CD8-positive, alpha-beta memory T cell (primary cell): ENCODE data around the gene GIPC1. TPM values are rescaled to one million over a fixed set of nuclear protein-coding genes. Genes with fewer than 3 reads are reported as not detected.
"Not testable (repeated sequence)": the region's sequence is repeated elsewhere in the genome, so short reads cannot be mapped to it uniquely, and the experiment has no call there.

Experiments
- CTCF ChIA-PET: fragments of 350-600 bp; sonication (Branson Sonifier 250); formaldehyde crosslinking; loops from one replicate; lab custom pipeline; 2021; ENCODE audit warnings: antibody characterized with exemption; lab: Charles Lee
- POLR2A ChIA-PET: fragments of 350-600 bp; sonication (Branson Sonifier 250); formaldehyde crosslinking; loops from one replicate; lab custom pipeline; 2021; ENCODE audit warnings: antibody characterized with exemption; lab: Charles Lee
- DNase-seq, 5 donors: peaks; one replicate each; pipeline versions ENCODE4 v3.0.0 to v3.0.0-alpha.2; 2020 to 2022; ENCODE audit warnings: mixed read lengths in 1 of 5
- H3K27ac ChIP-seq: one replicate; pipeline ENCODE4 v1.7.0; 2013; ENCODE audit warnings: low read depth, mild to moderate bottlenecking, low read length, moderate library complexity
- H3K27me3 ChIP-seq: 2 replicates; pipeline ENCODE4 v1.7.0; 2013; ENCODE audit warnings: low read length, mild to moderate bottlenecking; ENCODE audit not compliant: insufficient read depth, poor library complexity, severe bottlenecking
- H3K36me3 ChIP-seq: 2 replicates; pipeline ENCODE4 v1.7.0; 2013; ENCODE audit warnings: mild to moderate bottlenecking, low read length, moderate library complexity; ENCODE audit not compliant: insufficient read depth
- H3K4me1 ChIP-seq: 2 replicates; pipeline ENCODE4 v1.7.0; 2013; ENCODE audit warnings: mild to moderate bottlenecking, low read length, moderate library complexity; ENCODE audit not compliant: insufficient read depth
- H3K4me3 ChIP-seq: 2 replicates; pipeline ENCODE4 v1.7.0; 2013; ENCODE audit warnings: mild to moderate bottlenecking, low read length
- H3K9me3 ChIP-seq: 2 replicates; pipeline ENCODE4 v1.7.0; 2013; ENCODE audit warnings: mild to moderate bottlenecking, low read length
- H3K27ac Mint-ChIP-seq, 8 donors: one replicate each; pipeline ENCODE4 v1.8.0; 2020 to 2021; ENCODE audit warnings: mixed read lengths in 8 of 8, mild to moderate bottlenecking in 6 of 8, inconsistent platforms in 3 of 8, moderate library complexity in 3 of 8
- H3K27me3 Mint-ChIP-seq, 2 donors: one replicate each; pipeline ENCODE4 v1.8.0; 2020 to 2021; ENCODE audit warnings: mixed read lengths in 2 of 2, mild to moderate bottlenecking in 1 of 2, moderate library complexity in 1 of 2
- H3K36me3 Mint-ChIP-seq, 3 donors: one replicate each; pipeline ENCODE4 v1.8.0; 2020 to 2021; ENCODE audit warnings: mixed read lengths in 3 of 3, inconsistent platforms in 1 of 3, mild to moderate bottlenecking in 1 of 3
- H3K4me1 Mint-ChIP-seq, 3 donors: one replicate each; pipeline ENCODE4 v1.8.0; 2020 to 2021; ENCODE audit warnings: mixed read lengths in 3 of 3, inconsistent platforms in 1 of 3, mild to moderate bottlenecking in 1 of 3
- H3K4me3 Mint-ChIP-seq, 7 donors: one replicate each; pipeline ENCODE4 v1.8.0; 2020 to 2021; ENCODE audit warnings: mixed read lengths in 7 of 7, mild to moderate bottlenecking in 6 of 7, moderate library complexity in 4 of 7, inconsistent platforms in 2 of 7
- H3K9me3 Mint-ChIP-seq, 5 donors: one replicate each; pipeline ENCODE4 v1.8.0; 2020 to 2022; ENCODE audit warnings: mixed read lengths in 5 of 5, mild to moderate bottlenecking in 3 of 5, moderate library complexity in 2 of 5, inconsistent platforms in 1 of 5
- polyA plus RNA-seq: library from polyadenylated mRNA; unstranded; fragments of 300-500 nt; fragmentation: Illumina TruSeq; gene quantifications from one replicate; pipeline ENCODE4 v1.2.3, GENCODE V29; 2021
- total RNA-seq, 2 experiments: library from RNA; stranded (reverse); gene quantifications; one replicate each; pipeline ENCODE4 v1.2.3, GENCODE V29; 2021

The GIPC1 gene, protein sequence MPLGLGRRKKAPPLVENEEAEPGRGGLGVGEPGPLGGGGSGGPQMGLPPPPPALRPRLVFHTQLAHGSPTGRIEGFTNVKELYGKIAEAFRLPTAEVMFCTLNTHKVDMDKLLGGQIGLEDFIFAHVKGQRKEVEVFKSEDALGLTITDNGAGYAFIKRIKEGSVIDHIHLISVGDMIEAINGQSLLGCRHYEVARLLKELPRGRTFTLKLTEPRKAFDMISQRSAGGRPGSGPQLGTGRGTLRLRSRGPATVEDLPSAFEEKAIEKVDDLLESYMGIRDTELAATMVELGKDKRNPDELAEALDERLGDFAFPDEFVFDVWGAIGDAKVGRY
- 10 to 100 TPM; 32.7 to 36.7 TPM for total RNA-seq
- polyA plus RNA-seq = 43.4 TPM

DNA sequence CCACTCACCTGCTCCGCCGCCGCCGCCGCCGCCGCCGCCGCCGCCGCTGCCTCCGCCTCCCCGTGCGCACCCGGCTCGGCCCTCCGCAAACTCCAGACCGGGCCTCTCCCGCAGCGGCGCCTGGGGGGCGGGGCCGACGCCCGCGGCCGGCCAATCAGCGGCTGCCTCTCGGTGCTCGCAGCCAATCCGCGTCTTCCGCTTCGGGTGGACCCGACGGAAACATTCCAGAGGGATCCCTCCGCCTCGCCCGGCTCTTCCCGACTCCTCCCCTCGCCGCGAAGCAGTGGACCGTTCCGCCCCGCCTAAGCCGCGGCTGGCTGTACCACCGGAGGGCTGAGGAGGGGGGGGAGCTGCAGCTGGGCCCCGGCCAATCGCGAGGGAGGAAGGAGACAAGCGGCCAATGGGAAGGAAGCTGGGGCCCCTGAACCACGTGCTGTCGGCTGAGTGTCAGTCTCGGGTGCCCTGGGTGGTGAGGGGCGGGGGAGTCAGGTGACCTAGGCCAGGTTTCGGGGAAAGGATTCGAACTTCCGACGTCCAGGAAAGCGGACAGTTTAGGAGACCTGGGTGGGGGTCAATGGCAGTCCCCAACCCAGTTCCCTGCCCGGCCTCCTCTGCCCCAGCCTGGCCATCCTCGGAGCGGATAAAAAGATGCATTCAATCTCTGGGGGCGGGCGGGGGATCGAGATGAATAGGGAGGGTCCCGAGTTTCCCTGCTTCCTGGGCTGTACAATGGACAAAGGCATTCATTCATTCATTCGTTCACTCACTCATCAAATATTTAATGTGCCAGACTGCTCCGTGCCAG, at the start of gene GIPC1:
TSS of gene GIPC1 (minus strand) at position 99 of the 805 bp plus-strand sequence. CDS start 13,151 bp downstream, outside the sequence.
- Mint-ChIP-seq H3K36me3 (peaks cover 0 to 17% (median 4%) of the 10 kb centered on the region in 3 donors), H3K27me3 (no peaks in the 10 kb centered on the region), H3K4me1 (peaks cover 19 to 34% (median 33%) of the 10 kb centered on the region in 3 donors), H3K4me3 (peak within 1 kb of the TSS; percentile 75 to 93 (median 88)), H3K9me3 (no peaks in the 10 kb centered on the region), H3K27ac (peak within 1 kb of the TSS; percentile 67 to 94 (median 84))
- Histone ChIP-seq H3K4me1 (peaks cover 24% of the 10 kb centered on the region), H3K4me3 (peak within 1 kb of the TSS; percentile 71), H3K36me3 (no peaks in the 10 kb centered on the region), H3K9me3 (no peaks in the 10 kb centered on the region), H3K27ac (peak within 1 kb of the TSS; percentile 51), H3K27me3 (no peaks in the 10 kb centered on the region)
- DNase-seq = peak; percentile 74 to 89 (median 82)
- CTCF ChIA-PET = interaction anchor here (1.4 to 2.7 kb wide), 4 partner anchors 8 to 60 kb away, joined by 4 to 14 read pairs (median 8); no protein-coding TSS in a partner anchor
- POLR2A ChIA-PET = interaction anchor here (0.8 to 3.3 kb wide), 3 partner anchors 7 to 21 kb away, joined by 3 to 17 read pairs (median 12); partner anchors contain the start of gene DNAJB1

DNA sequence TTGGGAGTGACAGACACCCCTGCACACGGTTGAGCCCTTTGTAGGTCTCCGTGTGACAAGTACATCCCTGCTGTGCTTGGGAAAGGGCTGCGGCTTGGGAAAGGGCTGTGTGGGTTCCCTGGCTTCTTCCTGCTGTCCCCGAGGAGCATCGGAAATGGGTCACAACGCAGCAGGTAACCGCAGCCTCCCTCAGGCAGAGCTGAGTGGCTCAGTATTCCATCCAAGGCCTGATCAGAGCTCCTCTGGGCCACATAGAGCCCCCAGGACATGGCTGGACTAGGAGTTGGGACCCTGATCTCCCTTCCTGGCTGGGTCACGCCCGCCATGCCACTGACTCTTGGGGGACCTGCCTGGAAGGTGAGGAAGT, 49.8 kb upstream of the GIPC1 start:
- no peaks in the 10 kb centered on the region for H3K9me3 Mint-ChIP-seq
- CTCF ChIA-PET = interaction anchor here (1.3 kb wide), 1 partner anchor 39 kb away, joined by 4 read pairs; no protein-coding TSS in a partner anchor
- POLR2A ChIA-PET = interaction anchor here (0.7 kb wide), 1 partner anchor 12 kb away, joined by 6 read pairs; no protein-coding TSS in a partner anchor

DNA sequence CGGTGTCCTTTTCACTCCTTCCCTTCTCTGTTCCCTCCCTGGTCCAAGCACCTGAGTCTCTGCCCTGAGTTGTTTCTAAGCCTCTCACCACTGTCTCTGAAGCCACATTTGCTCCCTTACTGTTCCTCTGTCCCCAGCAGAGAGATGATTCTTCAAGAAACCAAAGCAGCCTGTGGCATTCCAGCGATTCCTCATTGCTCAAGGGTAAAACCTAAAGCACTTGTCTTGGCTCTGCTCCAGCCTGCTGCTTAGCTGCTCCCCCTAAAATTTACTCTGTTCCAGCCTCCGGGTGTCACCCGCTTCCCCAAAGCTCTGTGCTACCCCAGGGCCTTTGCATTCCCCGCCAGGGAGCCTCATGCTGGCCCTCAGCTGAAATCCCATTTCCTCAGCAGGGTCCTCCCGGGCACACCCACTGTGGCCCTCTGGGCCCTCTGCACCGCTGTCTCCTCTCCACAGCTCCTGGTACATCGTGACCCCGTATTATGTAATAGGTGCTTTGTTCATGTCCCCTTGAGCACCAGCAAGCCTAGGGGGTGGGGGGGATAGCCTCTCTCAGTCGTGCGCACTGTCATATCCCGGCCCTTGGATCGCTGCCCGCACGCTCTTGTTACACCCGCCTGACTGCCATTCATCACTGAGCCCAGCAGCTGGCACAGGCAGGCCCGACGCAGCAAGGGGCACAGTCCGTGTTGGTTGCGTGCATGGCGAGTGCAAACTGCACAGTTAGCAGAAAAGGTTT, 49.2 kb upstream of the GIPC1 start:
- Mint-ChIP-seq H3K36me3 (peaks cover 0 to 48% (median 2%) of the 10 kb centered on the region in 3 donors), H3K27me3 (no peaks in the 10 kb centered on the region), H3K4me1 (peaks cover 16 to 54% (median 22%) of the 10 kb centered on the region in 3 donors), H3K9me3 (no peaks in the 10 kb centered on the region), H3K27ac (peak overlapping the region in 4 of 8 donors; percentile 20 to 73 (median 51)), H3K4me3 (peak overlapping the region in 1 of 7 donors; percentile 10)
- H3K27ac ChIP-seq = no peak overlapping the region
- H3K9me3 ChIP-seq = no peaks in the 10 kb centered on the region
- H3K27me3 ChIP-seq = no peaks in the 10 kb centered on the region
- H3K4me3 ChIP-seq = no peak overlapping the region
- H3K4me1 ChIP-seq = peaks cover 2% of the 10 kb centered on the region
- no peaks in the 10 kb centered on the region for H3K36me3 ChIP-seq
- CTCF ChIA-PET = interaction anchor here (0.5 to 1.7 kb wide), 3 partner anchors 11 to 40 kb away, joined by 3 to 4 read pairs (median 4); no protein-coding TSS in a partner anchor
- no peak for DNase-seq
- POLR2A ChIA-PET = interaction anchor here (0.7 kb wide), 1 partner anchor 12 kb away, joined by 6 read pairs; no protein-coding TSS in a partner anchor

More for the DNA sequence above, 49.8 kb upstream of the GIPC1 start:
- Mint-ChIP-seq H3K4me1 (peaks cover 17 to 58% (median 25%) of the 10 kb centered on the region in 3 donors), H3K27ac (peak overlapping the region in 1 of 8 donors; percentile 9), H3K36me3 (peaks cover 0 to 53% (median 2%) of the 10 kb centered on the region in 3 donors), H3K27me3 (no peaks in the 10 kb centered on the region), H3K4me3 (no peak overlapping the region)
- H3K9me3 ChIP-seq = no peaks in the 10 kb centered on the region
- DNase-seq = no peak
- peaks cover 8% of the 10 kb centered on the region for H3K4me1 ChIP-seq
- H3K4me3 ChIP-seq = no peak overlapping the region
- H3K27me3 ChIP-seq = no peaks in the 10 kb centered on the region
- H3K27ac ChIP-seq = no peak overlapping the region
- H3K36me3 ChIP-seq = no peaks in the 10 kb centered on the region

DNA sequence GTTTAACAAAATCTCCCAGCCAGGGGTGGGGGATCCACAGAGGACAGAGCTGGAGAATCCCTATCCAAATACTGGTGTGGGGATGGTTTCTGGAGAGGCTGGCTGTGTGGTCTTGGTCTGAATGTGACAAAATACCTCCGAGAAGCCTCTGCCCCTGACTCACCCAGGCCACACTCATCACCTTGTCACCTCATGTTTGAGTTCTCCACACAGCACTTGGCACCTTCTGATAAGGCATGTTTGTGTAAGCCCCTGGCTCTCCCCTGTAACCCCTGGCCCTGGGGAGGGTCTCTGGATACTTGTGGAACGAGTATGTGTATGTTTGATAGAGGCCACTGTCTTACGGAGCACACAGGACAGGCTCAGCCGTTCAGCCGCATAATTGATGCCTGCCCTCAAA, 48.1 kb upstream of the GIPC1 start:
- POLR2A ChIA-PET = no interaction called here
- H3K27ac Mint-ChIP-seq = peak overlapping the region in 2 of 8 donors; percentile 22 to 74
- Histone ChIP-seq H3K27ac (no peak overlapping the region), H3K9me3 (no peaks in the 10 kb centered on the region), H3K4me3 (no peak overlapping the region), H3K36me3 (no peaks in the 10 kb centered on the region), H3K4me1 (no peaks in the 10 kb centered on the region), H3K27me3 (no peaks in the 10 kb centered on the region)
- H3K36me3 Mint-ChIP-seq = peaks cover 0 to 47% (median 0%) of the 10 kb centered on the region in 3 donors
- no peaks in the 10 kb centered on the region for H3K9me3 Mint-ChIP-seq
- no peaks in the 10 kb centered on the region for H3K27me3 Mint-ChIP-seq
- no peak overlapping the region for H3K4me3 Mint-ChIP-seq
- no peak for DNase-seq
- H3K4me1 Mint-ChIP-seq = peaks cover 21 to 56% (median 25%) of the 10 kb centered on the region in 3 donors
- CTCF ChIA-PET = interaction anchor here (0.8 to 1.7 kb wide), 3 partner anchors 8 to 29 kb away, joined by 3 to 4 read pairs (median 3); no protein-coding TSS in a partner anchor

- Mint-ChIP-seq H3K9me3 (no peaks in the 10 kb centered on the region), H3K4me3 (no peak overlapping the region), H3K27me3 (no peaks in the 10 kb centered on the region), H3K4me1 (peaks cover 25 to 61% (median 25%) of the 10 kb centered on the region in 3 donors), H3K36me3 (peaks cover 0 to 40% (median 0%) of the 10 kb centered on the region in 3 donors), H3K27ac (no peak overlapping the region)
- DNase-seq = no peak
- no peaks in the 10 kb centered on the region for H3K27me3 ChIP-seq
- H3K9me3 ChIP-seq = no peaks in the 10 kb centered on the region
- no peaks in the 10 kb centered on the region for H3K4me1 ChIP-seq
- H3K36me3 ChIP-seq = no peaks in the 10 kb centered on the region
- peak overlapping the region; percentile 9 for H3K27ac ChIP-seq
- ChIA-PET POLR2A (no interaction called here), CTCF (no interaction called here)
- H3K4me3 ChIP-seq = no peak overlapping the region
Observed at GRCh38 chr19:14542711-14543328, 46.9 kb upstream of the GIPC1 start.

DNA sequence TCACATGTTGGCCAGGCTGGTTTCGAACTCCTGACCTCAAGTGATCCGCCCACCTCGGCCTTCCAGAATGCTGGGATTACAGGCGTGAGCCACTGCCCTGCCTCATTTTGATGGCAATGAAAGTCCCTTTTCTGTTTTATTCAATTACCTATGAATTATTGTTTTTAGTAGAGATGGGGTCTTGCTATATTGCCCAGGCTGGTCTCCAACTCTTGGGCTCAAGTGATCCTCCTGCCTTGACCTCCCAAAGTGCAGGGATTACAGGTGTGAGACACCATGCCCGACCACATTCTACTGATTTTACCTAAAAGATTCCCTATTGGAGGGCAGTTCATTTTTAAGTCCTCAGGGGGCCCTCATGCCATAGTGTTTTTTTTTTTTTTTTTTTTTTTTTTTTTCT, 46.1 kb upstream of the GIPC1 start:
- H3K9me3 ChIP-seq, H3K27me3 ChIP-seq, H3K27ac ChIP-seq, POLR2A ChIA-PET, H3K36me3 ChIP-seq, H3K4me3 ChIP-seq, H3K9me3 Mint-ChIP-seq, H3K27me3 Mint-ChIP-seq, CTCF ChIA-PET, DNase-seq, H3K4me1 ChIP-seq, H3K4me3 Mint-ChIP-seq: not testable (repeated sequence)
- H3K4me1 Mint-ChIP-seq = peaks cover 28 to 66% (median 29%) of the 10 kb centered on the region in 3 donors
- H3K36me3 Mint-ChIP-seq = peaks cover 0 to 39% (median 0%) of the 10 kb centered on the region in 3 donors
- peak overlapping the region in 1 of 8 donors; percentile 43 for H3K27ac Mint-ChIP-seq
